HG03469 (cell line): ENCODE data around the gene CHRFAM7A.
"Not testable (repeated sequence)": the region's sequence is repeated elsewhere in the genome, so short reads cannot be mapped to it uniquely, and the experiment has no call there.

ENCODE experiments used
- ATAC-seq: cut with Tn5 transposase; IDR thresholded peaks from one replicate; pipeline ENCODE4 v1.9.1; 2021; ENCODE audit warnings: mild to moderate bottlenecking, moderate library complexity, moderate number of reproducible peaks; ENCODE audit not compliant: unreplicated experiment

The CHRFAM7A gene

DNA sequence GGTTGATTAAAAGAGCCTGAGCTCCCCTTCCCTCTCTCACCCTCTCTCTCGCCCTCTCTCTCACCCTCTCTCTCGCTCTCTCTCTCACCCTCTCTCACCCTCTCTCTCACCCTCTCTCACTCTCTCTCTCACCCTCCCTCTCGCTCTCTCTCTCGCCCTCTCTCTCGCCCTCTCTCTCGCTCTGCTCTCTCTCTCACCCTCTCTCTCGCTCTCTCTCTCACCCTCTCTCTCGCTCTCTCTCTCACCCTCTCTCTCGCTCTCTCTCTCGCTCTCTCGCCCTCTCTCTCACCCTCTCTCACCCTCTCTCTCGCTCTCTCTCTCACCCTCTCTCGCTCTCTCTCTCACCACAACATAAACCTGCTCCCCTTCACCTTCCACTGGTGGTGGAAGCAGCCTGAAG, 67.2 kb downstream of the CHRFAM7A start:
- not testable (repeated sequence) for ATAC-seq

GRCh38 chr15:30321063-30321462, 72.3 kb downstream of the CHRFAM7A start:
- not testable (repeated sequence) for ATAC-seq

- ATAC-seq, result not testable (repeated sequence)
Measured at GRCh38 chr15:30315704-30316103, 77.6 kb downstream of the CHRFAM7A start.

GRCh38 chr15:30310575-30310974, 82.8 kb downstream of the CHRFAM7A start:
- ATAC-seq, result not testable (repeated sequence)
